IPS-18a (cell line): ENCODE results near the gene SNX22.
"Not testable (repeated sequence)": the region's sequence is repeated elsewhere in the genome, so short reads cannot be mapped to it uniquely, and the experiment has no call there.

Source experiments
- H3K27ac ChIP-seq: one replicate; pipeline ENCODE4 v1.5.1; 2013; ENCODE audit warnings: low read length
- H3K27me3 ChIP-seq: one replicate; pipeline ENCODE4 v1.6.1; 2013; ENCODE audit warnings: mild to moderate bottlenecking, low read length; ENCODE audit not compliant: control insufficient read depth, insufficient read depth
- H3K36me3 ChIP-seq: one replicate; pipeline ENCODE4 v1.6.1; 2013; ENCODE audit warnings: low read depth, low read length; ENCODE audit not compliant: control insufficient read depth
- H3K4me1 ChIP-seq: one replicate; pipeline ENCODE4 v1.6.1; 2013; ENCODE audit warnings: low read depth, low read length; ENCODE audit not compliant: control insufficient read depth
- H3K4me3 ChIP-seq: one replicate; pipeline ENCODE4 v1.5.1; 2013; ENCODE audit warnings: low read length
- H3K9ac ChIP-seq: one replicate; pipeline ENCODE4 v1.6.1; 2013; ENCODE audit warnings: mild to moderate bottlenecking, low read length, moderate library complexity
- H3K9me3 ChIP-seq: one replicate; pipeline ENCODE4 v1.6.1; 2013; ENCODE audit warnings: low read depth, low read length; ENCODE audit not compliant: control insufficient read depth

SNX22 gene

DNA sequence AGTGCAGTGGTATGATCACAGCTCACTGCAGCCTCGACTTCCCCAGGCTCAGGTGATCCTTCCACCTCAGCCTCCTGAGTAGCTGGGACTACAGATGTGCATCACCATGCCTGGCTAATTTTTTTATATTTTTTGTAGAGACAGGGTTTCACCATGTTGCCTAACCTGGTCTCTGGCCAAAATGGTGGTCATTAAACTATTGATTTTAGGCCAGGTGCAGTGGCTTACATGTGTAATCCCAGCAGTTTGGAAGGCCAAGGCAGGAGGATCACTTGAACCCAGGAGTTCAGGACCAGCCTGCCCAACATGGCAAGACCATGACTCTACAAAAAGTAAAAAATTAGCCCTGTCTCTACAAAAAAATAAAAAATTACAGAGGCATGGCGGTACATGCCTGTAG lies 31.2 kb upstream of the SNX22 start:
- not testable (repeated sequence) for H3K9ac ChIP-seq, H3K27ac ChIP-seq, H3K4me1 ChIP-seq, H3K4me3 ChIP-seq, H3K9me3 ChIP-seq, H3K27me3 ChIP-seq
- H3K36me3 ChIP-seq, result peaks cover 39% of the 10 kb centered on the region

DNA sequence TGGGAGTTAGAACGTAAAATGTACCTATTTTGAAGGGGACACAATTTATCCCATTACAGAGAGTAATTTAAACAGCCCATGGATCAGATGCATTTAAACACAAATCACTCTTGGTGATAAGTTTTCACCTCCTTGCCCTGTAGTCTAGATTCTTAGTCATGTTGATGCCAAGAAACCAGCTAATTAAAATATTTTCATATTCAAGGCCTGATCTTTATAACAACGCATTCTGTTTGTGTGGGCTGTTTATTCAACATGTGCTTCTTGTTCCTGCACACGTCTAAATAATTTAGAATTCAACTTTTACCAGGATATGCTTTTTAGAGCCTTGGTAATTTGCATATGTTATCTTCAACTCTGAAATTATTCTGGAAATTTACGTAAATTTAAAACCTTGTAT lies 29.9 kb upstream of the SNX22 start:
- no peaks in the 10 kb centered on the region for H3K4me1 ChIP-seq
- no peaks in the 10 kb centered on the region for H3K27me3 ChIP-seq
- no peak overlapping the region for H3K9ac ChIP-seq
- no peaks in the 10 kb centered on the region for H3K9me3 ChIP-seq
- no peak overlapping the region for H3K27ac ChIP-seq
- no peak overlapping the region for H3K4me3 ChIP-seq
- peaks cover 38% of the 10 kb centered on the region for H3K36me3 ChIP-seq

DNA sequence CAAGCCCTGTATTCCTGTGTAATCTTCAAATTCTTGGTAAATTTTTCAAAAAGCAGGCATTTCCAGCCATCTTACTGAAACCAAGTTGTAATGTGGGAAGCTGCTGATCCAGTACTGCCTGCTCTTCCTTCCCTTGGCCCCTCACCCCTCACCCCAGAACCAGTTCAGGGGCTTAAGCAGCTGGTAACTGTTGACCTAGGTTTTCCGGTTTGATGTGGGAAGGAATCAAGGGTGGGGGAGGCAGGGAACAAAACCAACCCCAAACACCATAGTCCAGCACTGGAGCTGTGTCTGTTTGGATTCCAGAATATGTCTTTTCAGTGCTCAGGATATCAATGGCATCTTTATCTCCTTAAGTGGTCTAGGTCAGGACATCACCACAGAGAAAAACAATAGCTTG lies 29.1 kb upstream of the SNX22 start:
- Histone ChIP-seq H3K27me3 (no peaks in the 10 kb centered on the region), H3K9ac (no peak overlapping the region), H3K9me3 (no peaks in the 10 kb centered on the region), H3K4me1 (no peaks in the 10 kb centered on the region), H3K4me3 (no peak overlapping the region), H3K27ac (no peak overlapping the region), H3K36me3 (peaks cover 40% of the 10 kb centered on the region)

DNA sequence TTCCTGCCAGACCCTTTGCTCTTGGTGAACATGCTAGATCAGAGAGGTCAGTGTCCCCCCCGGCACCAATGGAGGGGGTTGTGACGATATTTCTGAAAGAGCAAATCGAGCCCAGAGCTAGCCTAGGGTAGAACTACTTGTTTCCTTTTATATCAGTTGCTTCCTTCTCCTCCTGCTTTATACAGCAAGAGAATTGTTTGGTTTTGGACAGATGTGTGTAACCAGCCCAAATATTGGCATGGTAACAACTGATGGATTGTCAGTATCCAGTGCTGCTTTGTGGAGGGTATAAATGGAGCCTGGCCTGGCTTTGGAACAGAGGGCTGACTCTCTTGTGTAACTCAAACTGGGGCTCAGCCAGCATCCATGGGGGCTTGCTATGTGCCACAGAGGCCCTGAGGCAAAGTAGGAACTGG lies 28.6 kb upstream of the SNX22 start:
- H3K27me3 ChIP-seq, result no peaks in the 10 kb centered on the region
- H3K9ac ChIP-seq, result no peak overlapping the region
- no peak overlapping the region for H3K4me3 ChIP-seq
- no peaks in the 10 kb centered on the region for H3K9me3 ChIP-seq
- H3K27ac ChIP-seq, result no peak overlapping the region
- H3K36me3 ChIP-seq, result peaks cover 43% of the 10 kb centered on the region
- no peaks in the 10 kb centered on the region for H3K4me1 ChIP-seq

DNA sequence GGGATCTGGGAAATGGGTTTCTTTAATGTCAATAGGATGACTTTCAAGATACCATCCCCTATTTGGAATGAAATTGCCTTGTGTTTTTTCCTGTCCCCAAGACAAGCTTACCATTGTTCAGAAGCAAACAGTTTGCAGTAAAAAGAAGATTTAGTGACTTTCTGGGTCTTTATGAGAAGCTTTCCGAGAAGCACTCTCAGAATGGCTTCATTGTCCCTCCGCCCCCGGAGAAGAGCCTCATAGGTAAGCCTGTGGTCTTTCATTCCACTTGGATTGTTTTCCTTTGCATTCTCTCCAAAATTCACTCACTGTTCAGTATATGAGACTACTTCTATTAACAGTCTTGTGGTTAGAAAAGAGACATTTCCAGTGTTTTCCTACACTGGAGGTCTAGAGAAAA lies 25.6 kb upstream of the SNX22 start:
- H3K36me3 ChIP-seq, result peaks cover 54% of the 10 kb centered on the region

DNA sequence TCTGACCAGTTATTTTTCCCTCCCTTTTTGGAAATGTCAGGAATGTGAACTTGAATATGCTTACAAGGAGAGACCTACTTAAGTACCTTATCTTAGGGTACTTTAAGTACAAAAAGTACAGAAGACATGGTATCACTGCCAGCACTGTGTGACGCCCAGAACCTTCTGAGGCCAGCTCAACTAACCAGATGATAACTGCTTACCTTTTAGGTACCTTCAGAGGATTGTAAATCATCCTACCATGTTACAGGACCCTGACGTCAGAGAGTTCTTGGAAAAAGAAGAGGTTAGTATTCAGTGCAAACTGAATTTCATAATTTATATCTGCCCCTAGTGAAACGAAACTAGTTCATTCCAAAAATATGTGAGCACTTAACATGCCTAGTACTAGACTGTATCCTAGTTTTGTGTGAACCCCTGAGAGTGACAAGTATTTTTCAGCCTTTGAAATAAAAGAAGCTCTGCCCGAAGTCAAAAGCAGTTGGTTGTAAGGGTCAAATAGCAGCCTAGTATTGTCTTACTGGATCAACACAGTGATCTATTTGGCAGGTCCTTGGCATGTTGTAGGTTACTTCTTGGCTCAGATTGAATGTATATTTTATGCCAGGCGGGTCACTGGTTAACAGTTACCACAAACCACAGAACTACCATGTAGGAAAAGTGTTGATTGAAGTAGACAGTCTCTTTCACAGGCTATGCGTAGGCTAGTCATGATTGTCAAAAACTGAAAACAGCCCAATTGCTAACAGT lies 23.8 kb upstream of the SNX22 start:
- Histone ChIP-seq H3K36me3 (peaks cover 70% of the 10 kb centered on the region), H3K27ac (no peak overlapping the region), H3K27me3 (no peaks in the 10 kb centered on the region), H3K9ac (no peak overlapping the region), H3K4me1 (no peaks in the 10 kb centered on the region), H3K9me3 (no peaks in the 10 kb centered on the region), H3K4me3 (no peak overlapping the region)

More for the DNA sequence above, 25.6 kb upstream of the SNX22 start:
- Histone ChIP-seq H3K9ac (no peak overlapping the region), H3K4me3 (no peak overlapping the region), H3K27ac (no peak overlapping the region), H3K9me3 (no peaks in the 10 kb centered on the region), H3K27me3 (no peaks in the 10 kb centered on the region), H3K4me1 (no peaks in the 10 kb centered on the region)

DNA sequence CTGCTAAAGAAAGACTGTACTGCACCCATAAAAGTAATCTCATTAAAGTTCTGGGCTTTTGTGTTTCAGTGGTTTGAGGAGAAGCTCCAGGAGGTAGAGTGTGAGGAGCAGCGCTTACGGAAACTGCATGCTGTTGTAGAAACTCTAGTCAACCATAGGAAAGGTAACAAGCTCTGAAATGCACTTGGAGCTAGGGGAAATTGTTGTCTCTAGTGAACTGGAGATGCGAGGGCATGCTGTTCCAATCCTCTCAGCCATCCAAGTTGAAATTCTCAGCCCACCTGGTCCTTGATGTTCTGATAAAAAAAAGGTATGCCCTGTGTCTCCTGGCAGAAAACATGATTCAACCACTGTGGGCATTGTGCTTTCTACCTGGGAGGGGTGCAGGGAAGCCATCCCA lies 21.4 kb upstream of the SNX22 start:
- Histone ChIP-seq H3K27me3 (no peaks in the 10 kb centered on the region), H3K4me3 (no peak overlapping the region), H3K36me3 (peaks cover 76% of the 10 kb centered on the region), H3K4me1 (no peaks in the 10 kb centered on the region), H3K9me3 (no peaks in the 10 kb centered on the region), H3K27ac (no peak overlapping the region), H3K9ac (no peak overlapping the region)

DNA sequence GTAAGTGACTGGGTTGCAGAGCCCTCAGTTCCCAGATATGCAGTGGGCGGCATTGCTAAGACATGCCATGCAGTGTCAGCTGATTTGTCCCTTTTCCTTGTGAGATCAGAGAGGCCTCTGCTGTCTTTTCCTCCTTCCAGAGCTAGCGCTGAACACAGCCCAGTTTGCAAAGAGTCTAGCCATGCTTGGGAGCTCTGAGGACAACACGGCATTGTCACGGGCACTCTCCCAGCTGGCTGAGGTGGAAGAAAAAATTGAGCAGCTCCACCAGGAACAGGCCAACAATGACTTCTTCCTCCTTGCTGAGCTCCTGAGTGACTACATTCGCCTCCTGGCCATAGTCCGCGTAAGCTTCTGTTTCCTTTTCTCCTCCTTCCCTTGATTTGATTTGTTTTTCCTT lies 20.0 kb upstream of the SNX22 start:
- H3K36me3 ChIP-seq, result peaks cover 75% of the 10 kb centered on the region
- H3K4me3 ChIP-seq, result no peak overlapping the region
- no peaks in the 10 kb centered on the region for H3K27me3 ChIP-seq
- H3K9me3 ChIP-seq, result no peaks in the 10 kb centered on the region
- H3K27ac ChIP-seq, result no peak overlapping the region
- H3K4me1 ChIP-seq, result no peaks in the 10 kb centered on the region
- H3K9ac ChIP-seq, result no peak overlapping the region

DNA sequence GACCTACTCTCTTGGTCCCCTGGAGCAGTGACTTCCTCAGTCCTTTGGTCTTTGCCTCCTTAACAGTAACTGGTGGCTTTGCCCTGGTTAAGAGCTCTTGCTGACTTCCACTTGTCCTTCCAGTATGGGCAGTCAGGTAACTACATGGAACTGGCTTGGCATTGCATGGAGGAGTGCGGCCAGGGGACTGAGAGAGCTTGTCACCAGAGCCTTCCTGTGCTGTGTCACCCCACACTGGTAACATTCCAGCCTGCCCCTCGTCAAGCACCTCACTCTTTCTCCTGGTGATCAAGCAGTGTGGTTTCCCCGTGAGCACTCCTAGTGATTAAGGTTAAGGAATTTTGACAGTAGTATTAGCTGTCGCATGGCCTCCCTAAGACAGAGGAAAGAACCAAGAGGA lies 19.3 kb upstream of the SNX22 start:
- H3K4me3 ChIP-seq, result no peak overlapping the region
- no peaks in the 10 kb centered on the region for H3K9me3 ChIP-seq
- no peak overlapping the region for H3K9ac ChIP-seq
- peaks cover 75% of the 10 kb centered on the region for H3K36me3 ChIP-seq
- no peaks in the 10 kb centered on the region for H3K27me3 ChIP-seq
- no peak overlapping the region for H3K27ac ChIP-seq
- H3K4me1 ChIP-seq, result no peaks in the 10 kb centered on the region

DNA sequence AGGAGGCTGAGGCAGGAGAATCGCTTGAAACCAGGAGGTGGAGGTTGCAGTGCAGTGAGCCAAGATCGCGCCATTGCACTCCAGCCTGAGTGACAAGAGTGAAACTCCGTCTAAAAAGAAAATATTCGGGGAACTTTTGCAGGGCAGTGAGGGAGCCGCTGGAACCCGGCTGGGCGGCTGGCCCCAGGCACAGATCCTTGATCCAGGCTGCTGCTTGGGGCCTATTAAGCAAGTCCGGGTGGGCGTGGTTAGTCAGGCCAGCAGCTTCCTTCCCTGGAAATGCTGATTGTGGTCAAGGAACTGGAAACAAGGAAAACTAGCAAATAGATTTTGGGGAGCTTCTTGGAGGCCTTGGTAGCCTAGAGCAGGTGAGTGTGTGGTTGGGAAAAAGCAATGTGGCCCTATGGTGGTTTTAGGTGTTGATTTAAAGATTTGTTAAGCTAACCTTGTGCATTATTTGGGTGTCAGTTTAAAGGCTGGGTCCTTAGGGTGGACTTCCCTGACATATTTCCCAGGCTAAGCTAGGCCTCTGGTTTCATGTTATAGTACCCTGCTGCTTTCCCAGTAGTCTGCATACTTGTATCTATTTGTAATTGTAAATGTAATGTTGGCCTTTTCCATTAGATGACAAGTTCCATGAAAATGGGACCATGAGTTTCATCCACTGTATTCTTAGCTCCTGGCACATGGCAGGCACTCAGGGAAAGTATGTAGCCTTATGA lies 17.7 kb upstream of the SNX22 start:
- Histone ChIP-seq H3K9me3 (no peaks in the 10 kb centered on the region), H3K27ac (no peak overlapping the region), H3K4me3 (no peak overlapping the region), H3K36me3 (peaks cover 63% of the 10 kb centered on the region), H3K9ac (no peak overlapping the region), H3K27me3 (no peaks in the 10 kb centered on the region), H3K4me1 (no peaks in the 10 kb centered on the region)

DNA sequence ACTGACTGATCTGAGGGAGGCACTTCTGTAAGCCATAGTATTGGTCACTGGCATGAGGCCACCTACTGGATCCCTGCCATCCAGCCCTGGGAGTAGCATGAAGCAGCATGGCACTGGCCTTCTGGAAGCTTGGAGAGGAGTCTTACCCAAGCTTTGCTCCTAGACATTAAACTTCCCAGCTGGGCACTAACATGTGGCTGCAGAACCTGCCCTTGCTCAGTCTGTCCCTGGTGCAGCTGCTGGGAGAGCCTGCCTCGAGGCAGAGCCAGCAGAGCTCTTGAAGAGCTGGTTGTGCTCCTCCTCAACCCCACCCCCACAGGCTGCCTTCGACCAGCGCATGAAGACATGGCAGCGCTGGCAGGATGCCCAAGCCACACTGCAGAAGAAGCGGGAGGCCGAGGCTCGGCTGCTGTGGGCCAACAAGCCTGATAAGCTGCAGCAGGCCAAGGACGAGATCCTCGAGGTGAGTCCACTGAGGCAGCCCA lies 17.1 kb upstream of the SNX22 start:
- no peaks in the 10 kb centered on the region for H3K4me1 ChIP-seq
- peaks cover 59% of the 10 kb centered on the region for H3K36me3 ChIP-seq
- no peaks in the 10 kb centered on the region for H3K9me3 ChIP-seq
- H3K4me3 ChIP-seq, result no peak overlapping the region
- H3K27ac ChIP-seq, result no peak overlapping the region
- no peaks in the 10 kb centered on the region for H3K27me3 ChIP-seq
- no peak overlapping the region for H3K9ac ChIP-seq

DNA sequence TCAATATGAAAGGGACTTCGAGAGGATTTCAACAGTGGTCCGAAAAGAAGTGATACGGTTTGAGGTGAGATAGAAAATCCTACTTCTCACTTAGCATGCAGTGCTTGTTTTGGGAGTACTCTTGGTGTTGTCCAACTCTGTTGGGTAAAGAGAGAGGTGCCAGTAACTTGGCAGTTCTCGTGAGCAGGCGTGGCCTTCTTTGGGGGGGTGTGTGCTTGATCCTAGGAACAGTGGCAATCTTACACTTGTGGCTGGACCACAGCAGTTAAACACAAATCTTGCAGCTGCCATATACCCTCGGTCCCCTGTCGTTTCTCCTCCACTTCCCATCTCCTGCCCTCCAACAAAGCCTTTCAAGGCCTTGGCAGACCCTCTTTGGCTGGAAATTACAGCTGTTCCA lies 15.2 kb upstream of the SNX22 start:
- Histone ChIP-seq H3K27ac (no peak overlapping the region), H3K27me3 (no peaks in the 10 kb centered on the region), H3K4me3 (no peak overlapping the region), H3K36me3 (peaks cover 42% of the 10 kb centered on the region), H3K4me1 (no peaks in the 10 kb centered on the region), H3K9me3 (no peaks in the 10 kb centered on the region), H3K9ac (no peak overlapping the region)
